Epithelial cell of esophagus (primary cell): ENCODE measurements around the gene PRSS1.

Experiments used
- DNase-seq: peaks from one replicate; pipeline ENCODE4 v3.0.0; 2010; ENCODE audit warnings: low read depth
- H3K4me3 ChIP-seq: 2 replicates; pipeline ENCODE4 v1.5.1; 2011; ENCODE audit warnings: mild to moderate bottlenecking, low read length, control low read depth
- CTCF ChIP-seq: IDR thresholded peaks from 2 replicates; pipeline ENCODE4 v1.5.1; 2011; ENCODE audit warnings: low read depth, mild to moderate bottlenecking, low read length, control low read depth, inconsistent platforms; ENCODE audit not compliant: insufficient read depth; ENCODE audit errors: missing control alignments

PRSS1 gene

GRCh38 chr7:142802301-142802700 is 53.0 kb downstream of the PRSS1 start:
- DNase-seq: no peak
- H3K4me3 ChIP-seq: no peak overlapping the region
- no peak for TF ChIP-seq CTCF
